HG02588 (cell line): Measurements from ENCODE around the gene PRKN.
"Not testable (repeated sequence)": the region's sequence is repeated elsewhere in the genome, so short reads cannot be mapped to it uniquely, and the experiment has no call there.

Experiments used
- ATAC-seq: cut with Tn5 transposase; IDR thresholded peaks from one replicate; pipeline ENCODE4 v1.9.1; 2021; ENCODE audit warnings: mild to moderate bottlenecking, moderate library complexity; ENCODE audit not compliant: unreplicated experiment

The PRKN gene

DNA sequence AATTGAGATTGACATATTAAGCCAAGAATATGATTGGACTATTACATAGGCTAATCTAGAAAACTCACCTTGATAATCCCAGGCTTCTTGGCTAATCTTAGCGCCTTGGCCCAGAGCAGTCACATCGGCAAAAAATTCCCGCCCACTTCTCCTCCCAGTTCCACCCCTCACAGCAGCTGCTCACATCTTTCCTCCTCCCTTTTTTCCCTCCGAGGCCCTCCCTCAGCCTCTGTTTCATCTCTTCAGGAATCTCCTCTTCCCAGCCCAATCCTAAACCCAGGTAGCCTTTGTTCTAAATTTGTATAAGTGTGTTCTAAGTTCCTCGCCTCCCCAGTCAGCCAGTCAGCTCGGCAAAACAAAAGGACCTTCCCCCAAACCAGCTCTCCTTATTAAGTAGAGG is 184.3 kb downstream of the PRKN start:
- ATAC-seq, result no peak

DNA sequence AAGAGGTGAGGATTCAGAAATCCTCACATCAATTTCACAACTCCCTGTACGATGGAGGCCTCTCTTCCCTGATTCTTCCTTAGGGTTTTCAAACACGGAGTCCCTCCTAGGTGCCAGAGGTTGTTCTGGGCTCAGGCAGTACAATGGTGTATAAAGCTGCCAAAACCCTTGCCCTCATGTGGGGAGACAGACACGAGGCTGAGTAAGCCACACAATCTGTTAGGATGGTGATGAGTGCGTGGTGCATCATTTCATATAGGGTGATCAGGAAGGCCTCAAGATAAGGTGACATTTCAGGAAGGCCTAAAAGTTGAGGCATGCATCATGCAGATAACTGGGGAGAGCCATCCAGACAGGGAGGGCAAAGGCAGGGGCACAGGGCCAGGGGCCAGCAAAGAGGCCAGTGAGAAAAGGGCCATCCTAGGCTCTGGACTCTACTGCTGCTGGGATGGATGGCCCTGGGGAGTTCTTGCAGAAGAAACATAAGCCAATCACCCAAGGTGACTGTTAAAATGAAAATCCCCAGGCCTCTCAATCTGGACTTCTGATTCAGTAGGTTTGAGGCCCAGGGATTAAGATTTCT is 186.5 kb downstream of the PRKN start:
- ATAC-seq, result no peak

DNA sequence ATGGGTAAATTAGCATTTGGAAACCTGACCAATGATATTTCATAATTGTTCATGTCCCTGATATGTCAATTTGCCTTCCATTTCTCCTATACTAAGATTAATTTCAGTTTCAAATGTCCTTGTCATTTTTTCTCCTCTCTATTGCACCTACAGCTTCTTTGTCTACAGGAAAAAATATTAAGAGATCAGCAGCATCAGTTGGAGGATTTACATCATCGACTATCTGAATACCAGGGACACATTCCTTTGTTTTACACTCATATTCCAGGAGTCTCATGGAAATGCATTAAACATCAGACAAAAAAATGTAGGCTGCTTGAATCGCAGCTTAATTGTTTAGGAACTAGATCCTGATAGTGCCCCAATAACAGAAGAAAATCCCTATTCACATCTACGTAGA is 188.2 kb downstream of the PRKN start:
- ATAC-seq, result no peak

DNA sequence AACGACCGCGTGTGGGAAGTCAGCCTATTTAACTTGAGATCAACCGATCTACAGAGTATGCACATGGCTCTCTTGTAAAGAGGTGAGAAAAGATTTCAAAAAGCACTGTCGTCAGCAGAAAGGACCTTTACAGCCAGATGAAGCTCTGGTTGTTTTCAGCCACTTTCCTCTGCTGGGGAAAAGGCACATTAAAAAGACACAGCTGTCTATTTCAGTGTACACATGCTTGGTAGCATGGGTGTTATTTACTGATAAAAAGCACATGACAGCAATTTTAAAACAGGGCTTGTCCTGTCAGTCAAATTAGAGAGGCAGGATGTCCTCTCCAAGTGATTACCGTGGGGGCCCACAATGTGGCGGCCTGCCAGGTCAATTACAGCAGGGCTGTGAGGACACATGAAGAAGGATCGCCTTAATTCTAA is 188.9 kb downstream of the PRKN start:
- no peak for ATAC-seq

DNA sequence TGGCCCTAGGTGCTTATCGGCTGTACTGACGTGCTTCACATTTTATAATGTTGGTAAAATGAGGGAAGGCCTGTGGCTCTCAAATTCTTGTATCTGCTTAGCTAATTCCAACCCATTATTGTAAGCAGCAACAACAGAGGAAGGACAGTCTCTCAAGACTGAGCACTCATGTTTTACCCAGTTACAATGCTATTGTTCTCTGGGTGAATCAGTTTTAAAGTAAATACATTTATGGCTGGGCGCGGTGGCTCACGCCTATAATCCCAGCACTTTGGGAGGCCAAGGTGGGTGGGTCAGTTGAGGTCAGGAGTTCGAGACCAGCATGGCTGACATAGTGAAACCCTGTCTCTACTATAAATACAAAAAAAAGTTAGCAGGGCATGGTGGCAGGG is 194.6 kb downstream of the PRKN start:
- no peak for ATAC-seq

DNA sequence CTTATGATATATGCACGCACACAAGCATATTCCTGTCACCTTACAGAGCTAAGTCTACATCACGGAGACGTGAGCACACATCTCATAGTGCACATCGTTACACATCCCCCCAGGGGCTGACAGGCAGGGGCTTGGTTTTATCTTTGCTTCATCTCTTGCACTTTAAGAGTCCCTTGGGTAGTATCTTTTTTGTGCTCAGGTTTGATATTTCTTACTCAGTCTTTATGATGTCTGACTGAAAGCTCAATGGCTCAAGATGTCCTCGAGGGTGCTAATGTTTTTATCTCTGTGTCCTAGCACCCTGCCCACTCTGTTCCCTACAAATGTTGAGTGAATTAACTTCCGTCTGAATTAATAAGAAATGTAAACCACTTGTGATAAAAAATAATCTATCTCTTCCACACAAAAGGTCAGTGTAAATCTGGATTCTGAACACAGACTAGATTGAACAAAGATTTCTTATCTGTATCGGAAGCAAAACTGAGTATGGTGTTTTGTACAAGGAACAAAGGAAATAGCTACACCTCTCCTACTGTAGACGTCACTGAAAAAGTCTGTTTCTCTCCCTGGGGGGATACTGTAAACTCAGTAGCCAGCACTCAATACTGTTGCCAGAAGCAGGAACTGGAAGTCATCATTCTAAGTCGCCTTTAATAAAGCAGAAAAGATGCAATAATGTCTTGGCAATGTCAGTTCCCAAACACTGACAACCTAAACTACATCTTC is 195.1 kb downstream of the PRKN start:
- ATAC-seq, result no peak

DNA sequence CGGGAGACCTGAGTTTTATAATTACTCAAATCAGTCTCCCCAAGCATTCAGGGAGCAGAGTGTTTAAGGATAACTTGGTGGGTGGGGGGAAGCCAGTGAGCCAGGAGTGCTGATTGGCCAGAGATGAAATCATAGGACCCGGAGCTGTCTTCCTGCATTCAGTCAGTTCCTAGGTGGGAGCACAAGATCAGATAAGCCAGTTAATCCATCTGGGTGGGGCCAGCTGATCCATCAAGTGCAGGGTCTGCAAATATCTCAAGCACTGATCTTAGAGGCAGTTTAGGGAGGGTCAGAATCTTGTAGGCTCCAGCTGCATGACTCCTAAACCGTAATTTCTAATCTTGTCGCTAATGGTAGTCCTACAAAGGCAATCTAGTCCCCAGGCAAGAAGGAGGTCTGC is 196.2 kb downstream of the PRKN start:
- ATAC-seq, result not testable (repeated sequence)

DNA sequence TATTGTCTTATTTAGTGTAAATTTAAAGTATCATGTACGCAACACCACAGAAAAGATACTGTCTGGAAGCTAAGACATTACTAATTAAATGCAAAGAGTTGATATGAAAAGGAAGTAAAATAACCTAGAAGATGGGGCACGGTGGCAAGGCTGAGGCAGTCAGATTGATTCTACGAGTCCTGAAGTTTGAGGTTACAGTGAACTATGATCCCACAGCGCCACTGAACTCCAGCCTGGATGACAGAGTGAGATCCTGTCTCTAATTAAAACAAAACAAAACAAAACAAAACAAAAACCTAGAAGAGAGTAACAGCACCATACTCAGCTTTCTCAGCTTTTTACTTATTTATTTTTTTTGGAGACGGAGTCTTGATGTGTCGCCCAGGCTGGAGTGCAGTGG is 199.0 kb downstream of the PRKN start:
- no peak for ATAC-seq

DNA sequence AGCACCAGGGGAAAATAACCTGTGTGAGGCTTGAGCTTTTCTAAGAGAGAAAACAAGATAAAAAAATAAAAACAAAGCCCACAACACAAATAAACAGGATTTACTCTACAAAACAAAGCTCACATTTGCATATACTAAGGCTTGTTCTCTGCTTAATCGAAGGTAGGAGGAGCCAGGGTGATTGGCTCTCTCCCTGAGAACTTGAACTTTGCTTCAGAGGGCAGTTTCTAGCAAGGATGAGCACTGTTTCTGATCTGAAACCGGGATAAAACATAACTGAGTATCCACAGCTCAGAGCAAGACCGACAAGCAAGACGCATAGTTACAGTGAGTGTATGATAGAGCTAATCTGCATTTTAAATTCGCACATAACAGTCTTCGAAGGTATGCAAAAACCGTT is 200.6 kb downstream of the PRKN start:
- ATAC-seq, result no peak

DNA sequence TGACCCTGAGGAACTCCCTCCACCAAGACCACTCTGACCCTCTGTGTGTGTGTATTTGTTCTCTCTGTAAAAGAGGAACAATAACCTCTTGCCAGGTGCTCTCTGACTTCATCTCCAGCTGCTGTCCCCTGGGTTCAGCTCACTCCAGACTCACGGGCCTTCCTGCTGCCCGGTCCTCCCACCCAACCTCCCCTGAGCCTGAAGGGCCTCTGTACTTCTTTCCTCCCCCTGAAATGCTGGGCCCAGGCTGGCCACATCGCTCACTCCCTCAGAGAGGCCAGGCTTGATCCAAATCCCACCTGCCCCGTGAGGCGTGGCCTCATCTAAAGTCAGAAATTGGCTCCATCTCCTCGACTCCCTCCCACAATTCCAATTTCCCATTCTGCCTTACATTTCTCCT is 202.4 kb downstream of the PRKN start:
- ATAC-seq, result no peak

DNA sequence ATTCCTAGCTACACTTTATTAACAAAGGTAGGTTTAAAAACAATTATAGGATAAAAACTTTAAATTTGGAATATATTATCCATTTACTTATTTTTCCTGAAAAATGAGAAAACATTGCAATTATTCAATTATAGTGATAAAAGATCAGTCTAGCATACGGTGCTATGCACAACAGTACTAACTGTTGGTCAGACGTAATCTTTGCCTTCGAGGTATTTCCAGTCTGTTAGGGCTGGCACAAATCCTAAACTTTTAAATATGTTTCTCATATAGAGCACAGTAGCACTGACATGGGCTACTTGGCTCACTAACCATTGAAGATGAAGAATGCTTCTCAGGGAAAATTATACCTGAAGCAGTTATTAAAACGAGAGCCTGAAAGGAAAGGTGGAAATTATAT is 214.8 kb downstream of the PRKN start:
- no peak for ATAC-seq

DNA sequence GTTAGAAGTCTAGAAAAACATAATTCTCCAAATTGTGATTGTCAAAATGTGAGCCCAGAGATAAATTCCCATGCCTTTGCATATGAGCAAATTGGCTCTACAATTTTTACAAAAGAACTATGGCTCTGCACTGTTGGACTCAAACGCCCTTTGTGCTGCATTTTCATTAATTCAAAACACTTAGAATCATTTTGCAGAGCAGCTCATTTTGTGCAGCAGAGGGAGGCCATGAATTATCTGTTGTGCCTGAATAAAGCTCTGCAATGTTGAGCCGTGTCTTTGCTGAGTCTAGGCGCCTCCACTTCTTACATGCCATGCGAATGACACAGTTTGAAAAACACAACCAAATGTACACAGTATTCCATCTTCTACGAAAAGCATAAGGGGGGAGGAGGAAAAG is 230.2 kb downstream of the PRKN start:
- no peak for ATAC-seq

DNA sequence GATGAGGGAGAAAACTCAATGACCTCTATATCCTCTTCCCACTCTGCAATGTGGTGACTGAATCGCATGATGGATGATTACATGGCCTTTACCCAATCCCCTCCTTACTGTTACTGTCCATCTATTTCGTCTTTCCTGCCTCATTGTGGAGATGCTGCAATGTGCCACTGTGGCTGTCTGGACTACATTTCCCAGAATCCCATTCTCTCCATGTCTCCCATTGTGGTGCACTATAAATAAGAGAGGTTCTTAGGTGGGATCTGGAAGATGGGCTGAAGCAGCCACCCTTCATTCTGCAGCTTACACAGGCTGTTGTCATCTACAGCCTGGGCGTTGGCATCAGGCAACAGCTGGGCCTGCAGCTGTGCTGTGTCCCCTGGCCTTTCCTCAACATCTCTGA is 233.6 kb downstream of the PRKN start:
- no peak for ATAC-seq

DNA sequence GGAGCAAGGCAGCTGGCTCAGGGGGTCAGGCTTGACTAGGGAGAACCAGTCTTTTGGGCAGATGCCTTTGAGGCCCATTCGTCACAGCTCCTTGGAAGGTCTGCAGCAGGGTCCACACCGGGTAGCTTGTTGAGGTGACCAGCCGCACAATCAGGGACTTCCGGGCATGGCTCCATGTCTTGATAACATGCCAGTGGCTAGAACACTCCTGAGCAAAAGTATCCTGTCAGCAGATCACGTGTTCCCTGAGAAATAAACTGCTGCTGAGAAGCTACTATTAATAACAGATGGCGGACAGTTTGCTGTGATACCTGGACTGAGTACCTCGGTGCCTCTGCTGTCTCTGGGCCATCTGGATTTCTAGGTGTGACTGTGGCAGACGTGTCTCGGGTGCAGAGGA is 235.9 kb downstream of the PRKN start:
- ATAC-seq, result no peak

DNA sequence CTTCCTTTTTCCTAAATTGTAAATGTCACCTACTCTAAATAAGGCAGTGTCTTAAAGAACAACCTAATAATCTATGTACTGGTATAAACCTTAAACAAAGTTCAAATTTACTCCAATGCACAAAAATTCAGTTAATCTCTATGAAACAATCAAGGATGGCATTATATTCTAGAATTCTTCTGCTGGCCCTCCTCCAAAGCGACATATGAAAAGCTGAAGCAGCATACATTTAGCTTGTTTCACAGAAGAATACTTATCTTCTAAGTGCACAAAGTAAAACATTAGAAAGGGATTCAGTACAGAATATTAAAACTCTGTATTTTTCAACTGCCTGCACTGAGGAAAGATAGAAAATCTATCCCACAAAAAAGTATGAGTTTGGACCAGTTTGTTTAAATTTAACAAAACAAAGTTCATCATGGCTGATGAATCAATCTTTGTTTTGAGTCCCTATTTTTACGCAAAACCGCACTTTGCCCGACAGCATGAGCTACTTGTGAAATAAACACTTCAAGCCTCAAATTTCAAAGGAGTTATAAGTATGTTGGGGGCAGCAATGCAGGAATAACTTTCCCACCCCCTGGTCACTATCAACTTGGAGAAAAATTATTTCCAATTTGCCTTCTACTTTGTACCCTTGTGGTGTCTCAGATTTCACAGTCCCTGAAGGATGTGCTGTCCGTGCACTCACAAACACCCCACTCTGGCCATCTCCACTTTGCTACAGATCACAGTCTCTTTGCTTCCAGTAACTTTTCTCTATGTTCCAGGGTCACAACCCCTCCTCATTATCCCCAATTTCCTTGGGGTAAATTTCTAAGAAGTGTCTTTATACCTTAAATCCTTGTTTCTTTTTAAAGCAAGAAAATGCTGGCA is 238.2 kb downstream of the PRKN start:
- ATAC-seq, result no peak

DNA sequence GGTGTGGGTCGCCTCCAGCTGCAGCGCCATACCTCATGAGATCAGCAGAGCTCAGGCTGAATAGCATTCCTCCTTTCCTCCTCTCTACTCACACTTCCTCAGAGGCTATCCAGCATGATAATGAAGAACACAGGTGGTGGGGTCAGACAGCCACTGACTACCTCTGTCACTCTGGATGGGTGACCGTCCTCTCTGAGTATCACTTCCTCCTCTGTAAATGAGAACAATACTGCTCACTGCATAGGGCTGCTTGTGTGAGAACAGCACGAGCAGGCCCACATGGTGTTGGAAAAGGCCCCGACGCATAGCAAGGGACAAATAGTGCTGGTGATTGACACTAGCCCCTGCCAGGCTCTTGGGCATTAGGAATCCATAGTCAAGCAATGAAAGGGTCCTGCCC is 239.1 kb downstream of the PRKN start:
- ATAC-seq, result no peak

DNA sequence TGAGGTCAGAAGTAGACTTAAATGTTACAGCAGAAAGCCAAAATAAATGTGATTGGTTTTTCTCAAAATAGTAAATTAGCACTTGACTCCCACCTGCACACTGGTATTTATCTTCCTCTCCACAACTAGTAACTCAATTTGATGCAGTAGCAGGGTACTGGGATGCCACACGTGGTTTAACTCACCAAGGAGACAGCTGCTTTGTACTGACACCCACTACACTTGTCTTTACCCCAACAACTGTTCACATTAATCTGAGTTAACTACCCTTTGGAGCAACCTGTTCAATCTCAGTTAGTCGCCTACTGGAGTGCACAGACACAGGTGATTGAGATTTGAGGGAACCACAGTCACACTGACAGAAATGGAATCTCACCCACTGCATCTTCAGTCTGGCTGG is 242.1 kb downstream of the PRKN start:
- ATAC-seq, result no peak

DNA sequence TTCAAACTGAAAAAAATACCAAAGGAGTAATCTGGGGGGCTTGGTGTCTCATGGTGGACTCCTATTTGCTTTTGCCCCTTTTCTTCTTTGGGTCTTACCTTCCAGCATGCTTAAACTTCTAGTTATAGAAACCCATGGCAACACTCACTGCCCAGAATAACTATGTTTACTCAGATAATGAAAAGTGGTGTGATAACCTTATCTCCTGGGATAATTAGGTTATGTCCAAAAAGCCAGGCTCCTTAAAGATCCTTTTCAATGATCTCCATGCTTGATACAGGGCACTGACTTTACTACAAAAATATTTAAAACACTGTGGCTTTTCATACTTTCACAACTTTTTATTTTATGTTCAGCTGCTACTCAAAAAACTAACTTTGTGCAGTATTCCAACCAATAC is 245.6 kb downstream of the PRKN start:
- no peak for ATAC-seq

DNA sequence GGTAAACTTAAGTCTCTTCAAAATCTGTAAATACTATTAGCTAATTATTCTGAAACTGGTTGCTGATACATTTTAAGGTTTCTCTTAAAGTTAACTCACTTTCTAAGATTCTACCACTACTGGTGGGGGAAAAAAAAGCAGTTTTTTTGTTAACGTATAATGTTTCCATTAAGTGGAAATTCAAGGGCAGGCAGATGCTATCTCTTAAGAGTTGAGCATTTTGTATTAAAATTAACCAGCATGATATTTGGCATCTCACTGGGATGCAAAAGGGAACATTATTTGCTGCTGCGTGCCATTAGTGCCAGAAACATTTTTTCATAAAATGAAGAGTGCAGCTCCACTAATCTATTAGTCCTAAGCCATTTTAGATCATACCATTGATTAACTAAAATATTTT is 246.2 kb downstream of the PRKN start:
- ATAC-seq, result no peak

DNA sequence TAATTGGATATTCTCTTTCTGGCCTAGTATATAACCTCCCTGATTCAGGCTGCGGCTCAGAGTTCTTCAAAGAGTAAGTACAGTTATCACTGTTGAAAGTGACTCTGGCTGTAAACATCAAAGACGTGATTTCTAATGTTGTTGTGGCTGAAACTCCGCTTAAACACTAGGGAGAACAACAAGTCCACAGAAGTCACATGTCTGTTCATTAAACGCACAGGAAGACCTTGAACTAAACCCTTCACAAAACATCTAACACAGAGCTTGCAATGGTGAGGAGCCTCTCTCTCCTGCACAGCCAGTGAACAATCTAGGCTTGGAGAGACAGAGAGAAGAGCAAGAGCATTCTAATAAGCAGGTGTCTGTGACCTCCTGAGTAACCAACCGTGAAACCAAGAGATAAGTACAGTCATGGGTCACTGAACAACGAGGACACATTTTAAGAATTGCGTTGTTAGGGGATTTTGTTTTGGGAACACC is 249.3 kb downstream of the PRKN start:
- no peak for ATAC-seq

DNA sequence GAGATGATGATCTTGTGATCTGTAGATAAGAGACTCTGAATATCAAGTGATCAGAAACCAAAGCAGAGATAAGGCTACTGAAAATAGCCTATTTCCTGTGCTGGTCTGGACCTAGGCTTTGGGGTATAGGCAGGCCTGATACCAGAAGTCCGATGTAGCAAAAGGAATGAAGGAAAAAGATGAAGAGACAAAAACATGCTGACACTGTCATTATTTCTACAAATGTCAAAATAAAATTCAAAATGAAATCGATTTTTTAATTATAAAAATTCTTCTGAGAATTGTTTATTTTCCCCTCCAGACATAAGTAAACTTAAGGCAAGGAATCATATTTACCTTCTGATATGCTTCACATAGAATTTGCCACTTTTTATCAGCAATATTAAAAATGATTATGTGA is 252.8 kb downstream of the PRKN start:
- no peak for ATAC-seq

DNA sequence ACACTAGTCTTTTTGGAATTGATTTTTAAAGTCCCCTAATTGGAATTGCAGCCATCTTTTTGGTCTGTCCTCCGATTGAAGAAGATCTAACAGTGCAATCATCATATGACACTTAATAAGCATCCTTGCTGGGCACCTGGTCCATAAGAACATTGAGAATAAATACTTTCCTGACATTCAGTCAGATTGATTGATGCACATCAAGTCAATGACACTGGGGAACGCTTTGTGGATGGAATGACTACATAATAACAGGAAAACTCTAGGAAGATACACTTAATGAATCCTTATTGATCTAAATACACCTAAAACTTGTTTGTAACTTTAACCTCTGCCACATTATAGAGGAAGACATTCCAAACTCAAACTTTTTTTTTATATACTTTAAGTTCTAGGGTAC is 255.7 kb downstream of the PRKN start:
- no peak for ATAC-seq
